NCI-H1092 (cell line): ENCODE measurements around the gene ADAP1.

Experiments
- DNase-seq: peaks from one replicate; lab custom pipeline; 2025; lab: John Stamatoyannopoulos, UW

The ADAP1 gene

GRCh38 chr7:895451-896052 is 58.9 kb downstream of the ADAP1 start:
- no peak for DNase-seq

DNA sequence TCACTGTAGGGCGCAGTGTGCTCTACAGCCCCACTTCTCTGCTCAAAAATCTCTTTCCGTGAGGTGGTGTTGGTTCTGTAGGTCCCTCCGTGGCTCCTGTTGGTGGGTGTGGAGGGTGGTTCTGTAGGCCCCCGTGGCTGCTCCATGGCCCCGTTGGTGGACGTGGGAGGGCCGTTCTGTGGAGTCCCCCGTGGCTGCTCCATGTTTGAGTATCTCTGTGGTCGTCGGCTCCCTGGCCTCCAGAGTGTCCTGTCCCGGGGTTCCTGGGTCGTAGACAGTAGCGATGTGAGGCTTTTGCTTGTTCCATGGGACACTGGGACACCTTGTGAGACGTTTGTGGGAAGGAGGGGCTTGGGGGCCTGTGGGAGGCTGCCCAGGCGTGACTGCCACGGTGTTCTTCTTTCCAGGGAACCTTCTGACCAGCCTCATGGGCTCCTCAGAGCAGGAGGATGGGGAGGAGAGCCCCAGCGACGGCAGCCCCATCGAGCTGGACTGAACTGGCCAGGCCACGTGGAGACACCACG is 59.5 kb downstream of the ADAP1 start:
- DNase-seq, result no peak

GRCh38 chr7:894164-894867 is 60.2 kb downstream of the ADAP1 start:
- DNase-seq, result no peak

DNA sequence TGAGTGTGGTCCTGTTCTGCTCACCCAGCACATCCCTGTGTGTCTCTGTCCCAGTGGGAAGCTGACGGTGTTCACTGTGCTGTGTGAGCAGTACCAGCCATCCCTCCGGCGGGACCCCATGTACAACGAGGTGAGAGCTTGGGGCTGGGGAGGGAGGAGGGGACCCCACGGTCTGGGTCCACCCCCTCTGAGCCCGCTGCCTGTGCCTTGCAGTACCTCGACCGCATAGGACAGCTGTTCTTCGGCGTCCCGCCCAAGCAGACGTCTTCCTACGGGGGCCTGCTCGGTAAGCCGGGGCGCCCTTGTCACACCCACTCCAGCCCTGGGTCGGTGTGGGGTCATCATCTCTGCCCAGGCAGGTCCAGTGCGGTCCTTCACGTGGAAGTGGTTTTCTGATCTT is 60.8 kb downstream of the ADAP1 start:
- DNase-seq, result no peak

- DNase-seq, result no peak
Measured at GRCh38 chr7:892648-893593, 61.6 kb downstream of the ADAP1 start.

DNA sequence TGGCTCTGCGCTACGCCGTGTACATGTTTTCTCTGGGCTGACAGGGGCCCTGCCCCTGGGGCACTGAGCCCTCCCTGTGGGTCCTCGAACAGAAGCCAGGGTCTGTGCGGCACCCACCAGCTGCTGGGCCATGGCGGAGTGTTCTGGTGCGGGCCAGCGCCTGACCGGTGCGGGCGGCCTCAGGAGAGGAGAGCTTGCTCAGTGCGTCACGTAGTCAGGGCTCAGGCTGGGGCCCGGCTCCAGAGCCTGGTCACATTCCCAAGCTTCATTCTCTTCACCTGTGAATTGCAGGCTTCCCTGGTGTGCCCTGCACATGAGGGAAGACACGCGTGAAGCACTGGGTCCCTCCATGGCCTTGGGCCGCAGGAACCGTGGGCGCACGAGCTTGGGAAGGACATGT is 62.7 kb downstream of the ADAP1 start:
- DNase-seq, result no peak

DNA sequence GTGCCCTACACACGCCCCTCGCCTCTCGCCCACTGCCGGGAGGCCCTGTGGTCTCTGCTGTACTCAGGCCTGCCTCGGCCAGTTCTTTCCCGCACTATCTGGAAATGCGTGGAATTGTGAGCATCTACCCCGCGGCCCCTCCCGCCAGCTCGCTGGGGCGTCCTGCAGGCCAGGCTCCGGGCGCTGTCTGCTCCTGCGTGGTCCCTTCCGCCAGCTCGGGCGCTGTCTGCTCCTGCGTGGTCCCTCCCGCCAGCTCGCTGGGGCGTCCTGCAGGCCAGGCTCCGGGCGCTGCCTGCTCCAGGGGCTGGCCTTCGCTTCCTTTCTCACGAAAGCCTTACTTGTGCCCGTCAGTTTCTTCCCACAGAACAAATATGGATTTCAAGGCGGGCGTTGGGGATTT is 63.2 kb downstream of the ADAP1 start:
- no peak for DNase-seq

GRCh38 chr7:890868-891267 is 63.6 kb downstream of the ADAP1 start:
- no peak for DNase-seq

GRCh38 chr7:889391-889790 is 65.1 kb downstream of the ADAP1 start:
- no peak for DNase-seq

DNA sequence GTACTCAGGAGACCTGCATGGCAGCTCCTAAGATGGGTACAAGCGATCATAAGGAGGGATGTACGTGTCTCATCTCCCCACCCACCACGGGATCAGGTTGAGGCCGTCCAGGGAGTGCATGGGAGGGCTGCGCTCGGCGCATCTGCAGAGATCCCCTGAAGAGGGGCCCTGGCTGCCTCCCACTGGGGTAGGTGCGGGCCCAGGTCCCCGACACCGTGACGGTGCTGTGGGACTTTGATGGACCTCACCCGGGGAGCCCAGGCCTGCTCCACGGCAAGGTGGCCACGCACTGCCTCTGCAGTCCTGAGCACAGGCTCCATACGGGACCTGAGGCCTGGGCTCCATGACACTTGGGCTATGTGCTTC is 65.5 kb downstream of the ADAP1 start:
- no peak for DNase-seq

GRCh38 chr7:888081-889024 is 66.1 kb downstream of the ADAP1 start:
- DNase-seq, result no peak

- no peak for DNase-seq
Measured at GRCh38 chr7:887488-887820, 67.0 kb downstream of the ADAP1 start.

DNA sequence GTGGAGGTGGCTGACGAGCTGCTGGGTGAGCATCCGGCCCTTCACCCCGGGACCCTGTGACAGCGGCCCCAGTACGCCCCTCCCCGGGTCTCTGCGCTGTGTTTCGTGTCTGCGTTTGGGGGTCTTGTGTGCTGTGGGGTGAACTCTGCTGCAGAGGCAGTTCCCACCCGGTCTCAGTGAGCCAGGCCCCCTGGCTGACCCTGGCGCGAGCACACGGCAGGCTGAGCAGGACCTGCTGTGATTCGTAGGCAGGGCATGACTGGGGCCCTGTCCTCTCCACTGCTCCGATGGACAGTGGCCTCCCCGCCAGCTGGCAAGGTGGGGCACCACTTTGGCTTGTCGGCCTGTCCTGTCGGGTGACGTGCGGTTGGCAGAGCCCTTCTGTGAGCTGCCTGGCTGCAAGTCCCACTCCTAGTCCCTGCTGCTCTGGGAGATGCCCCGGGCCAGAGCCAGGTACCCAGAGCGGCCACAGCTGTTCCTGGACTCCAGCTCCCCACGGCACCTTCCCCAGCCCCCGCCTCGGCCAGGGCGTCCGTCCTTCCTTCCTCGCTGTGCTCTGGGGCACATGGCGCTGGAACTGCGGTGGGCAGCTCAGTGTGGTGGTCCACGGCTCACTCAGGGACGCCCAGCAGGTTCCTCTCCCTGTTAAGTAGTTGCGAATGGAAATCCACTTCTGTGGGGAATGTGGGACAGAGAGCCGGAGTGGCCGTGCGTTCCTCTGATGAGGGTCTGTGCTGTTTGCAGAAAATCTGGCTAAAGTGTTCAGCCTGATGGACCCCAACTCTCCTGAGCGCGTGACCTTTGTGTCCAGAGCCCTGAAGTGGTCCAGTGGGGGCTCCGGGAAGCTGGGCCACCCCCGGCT is 67.6 kb downstream of the ADAP1 start:
- DNase-seq, result no peak

GRCh38 chr7:885893-886625 is 68.4 kb downstream of the ADAP1 start:
- DNase-seq, result no peak

- no peak for DNase-seq
Measured at GRCh38 chr7:885261-885892, 69.1 kb downstream of the ADAP1 start.

GRCh38 chr7:884191-885003 is 70.1 kb downstream of the ADAP1 start:
- no peak for DNase-seq

- DNase-seq, result no peak
Measured at GRCh38 chr7:883055-884021, 71.1 kb downstream of the ADAP1 start.
